GM12891 (cell line): ENCODE measurements around the gene SIX5.
"Not testable (repeated sequence)": the region's sequence is repeated elsewhere in the genome, so short reads cannot be mapped to it uniquely, and the experiment has no call there.

Experiments used
- DNase-seq: peaks from one replicate; pipeline ENCODE4 v3.0.0; 2011; ENCODE audit warnings: low spot score; ENCODE audit not compliant: insufficient read length
- FAIRE-seq: peaks from 2 replicates; lab custom pipeline; 2011; peaks lifted over from hg19 to GRCh38; lab: Jason Lieb, UNC
- PAX5 ChIP-seq: IDR thresholded peaks from 2 replicates; pipeline ENCODE4 v1.6.1; 2011; ENCODE audit warnings: low read length, moderate library complexity, mild to moderate bottlenecking; ENCODE audit not compliant: insufficient read depth, severe bottlenecking
- POLR2A ChIP-seq: IDR thresholded peaks from 2 replicates; pipeline ENCODE4 v1.6.1; 2011; ENCODE audit warnings: low read depth, low read length, control low read depth
- POLR2AphosphoS5 ChIP-seq: IDR thresholded peaks from 2 replicates; pipeline ENCODE4 v1.6.1; 2011; ENCODE audit warnings: low read depth, low read length, control low read depth
- POU2F2 ChIP-seq: IDR thresholded peaks from 2 replicates; pipeline ENCODE4 v1.6.1; 2011; ENCODE audit warnings: low read depth, mild to moderate bottlenecking, control low read depth, low read length, moderate library complexity
- SPI1 ChIP-seq: IDR thresholded peaks from 2 replicates; pipeline ENCODE4 v1.6.1; 2011; ENCODE audit warnings: low read depth, low read length, control low read depth
- TAF1 ChIP-seq: IDR thresholded peaks from 2 replicates; pipeline ENCODE4 v1.6.1; 2011; ENCODE audit warnings: low read depth, low read length, control low read depth

The SIX5 gene

DNA sequence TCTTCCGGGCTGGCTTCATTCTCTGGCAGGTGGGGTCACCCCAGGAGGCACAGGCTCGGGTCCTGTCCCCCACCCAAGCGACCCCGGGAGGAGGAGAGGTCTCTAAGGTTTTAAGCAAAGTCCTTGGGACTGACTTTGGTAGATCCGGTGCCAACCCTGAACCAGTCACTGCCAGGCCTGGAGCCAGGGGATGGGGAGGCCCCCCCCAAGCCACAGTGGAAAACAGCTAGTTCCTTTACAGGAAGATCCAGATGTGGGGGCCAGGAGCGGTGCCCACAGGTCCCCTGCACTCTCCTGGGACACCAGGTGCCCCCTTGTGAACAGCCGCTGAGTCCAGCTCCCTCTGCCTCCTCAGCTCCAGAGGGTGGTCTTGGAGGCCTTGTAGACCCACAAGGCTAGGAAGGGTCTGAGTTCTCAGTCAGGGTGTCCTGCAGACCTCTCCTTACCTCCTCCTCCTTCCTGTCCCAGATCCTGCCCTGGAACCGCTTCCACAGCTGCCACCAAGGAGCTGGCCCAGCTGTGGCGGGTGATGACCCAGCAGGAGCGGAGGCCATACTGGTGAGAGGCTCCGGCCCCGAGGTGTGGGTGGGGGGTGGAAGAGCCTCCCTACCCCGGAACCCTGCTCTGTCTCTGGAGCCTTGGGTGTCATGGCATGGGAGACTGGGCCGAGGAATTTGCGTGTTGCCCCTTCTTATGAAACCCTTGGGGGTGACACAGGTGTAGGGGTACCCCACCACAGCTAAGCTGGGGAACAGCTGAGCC lies 6.0 kb downstream of the SIX5 start:
- FAIRE-seq (no peak), DNase-seq (no peak)
- no peak for TF ChIP-seq POLR2A
- TF ChIP-seq SPI1: no peak
- TF ChIP-seq PAX5: no peak
- no peak for TF ChIP-seq POU2F2
- no peak for TF ChIP-seq POLR2AphosphoS5
- no peak for TF ChIP-seq TAF1

DNA sequence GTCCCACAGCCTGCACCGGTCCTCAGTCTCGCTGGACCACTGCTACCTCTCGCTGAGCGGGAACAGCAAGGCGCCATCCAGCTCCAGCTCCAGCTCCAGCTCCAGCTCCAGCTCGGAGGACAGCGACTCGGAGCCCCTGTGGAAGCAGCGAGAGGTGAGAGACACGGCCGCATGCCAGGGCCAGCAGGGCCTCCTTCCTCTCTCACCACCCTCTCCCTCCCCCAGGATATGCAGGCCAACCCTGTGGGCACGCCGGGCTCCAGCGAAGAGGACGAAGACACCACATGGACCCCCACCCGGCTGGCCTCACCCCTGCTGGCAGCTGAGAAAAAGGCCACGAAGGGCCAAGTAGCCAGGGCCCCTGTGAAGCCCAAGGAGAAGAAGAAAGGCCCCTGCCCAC lies 7.3 kb downstream of the SIX5 start:
- TF ChIP-seq SPI1 (no peak), POU2F2 (no peak), POLR2A (no peak), PAX5 (no peak), POLR2AphosphoS5 (no peak), TAF1 (no peak)
- FAIRE-seq: no peak

DNA sequence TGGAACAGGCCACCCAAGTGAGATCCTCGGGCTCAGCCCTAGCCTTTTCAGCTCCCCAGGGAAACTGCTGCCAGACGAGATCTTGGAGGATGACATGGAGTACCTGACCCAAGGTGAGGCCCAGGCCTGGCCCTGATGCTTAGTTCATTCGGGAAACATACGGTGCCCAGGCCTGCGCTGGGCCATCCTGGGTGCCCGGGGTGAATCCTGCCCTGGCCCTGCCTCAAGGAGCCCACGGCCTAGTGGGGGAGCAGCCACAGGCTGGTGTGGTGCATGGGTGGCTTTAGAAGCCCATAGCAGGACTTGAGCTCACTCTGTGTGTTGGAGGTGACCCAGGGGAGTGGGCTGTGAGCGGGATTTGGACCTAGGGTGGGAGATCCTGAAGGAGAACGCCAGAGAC lies 10.1 kb downstream of the SIX5 start:
- TF ChIP-seq TAF1: no peak
- no peak for TF ChIP-seq POLR2AphosphoS5
- TF ChIP-seq SPI1: no peak
- no peak for TF ChIP-seq POLR2A
- no peak for TF ChIP-seq PAX5
- no peak for TF ChIP-seq POU2F2
- FAIRE-seq (no peak), DNase-seq (no peak)

More for the DNA sequence above, 7.3 kb downstream of the SIX5 start:
- no peak for DNase-seq

DNA sequence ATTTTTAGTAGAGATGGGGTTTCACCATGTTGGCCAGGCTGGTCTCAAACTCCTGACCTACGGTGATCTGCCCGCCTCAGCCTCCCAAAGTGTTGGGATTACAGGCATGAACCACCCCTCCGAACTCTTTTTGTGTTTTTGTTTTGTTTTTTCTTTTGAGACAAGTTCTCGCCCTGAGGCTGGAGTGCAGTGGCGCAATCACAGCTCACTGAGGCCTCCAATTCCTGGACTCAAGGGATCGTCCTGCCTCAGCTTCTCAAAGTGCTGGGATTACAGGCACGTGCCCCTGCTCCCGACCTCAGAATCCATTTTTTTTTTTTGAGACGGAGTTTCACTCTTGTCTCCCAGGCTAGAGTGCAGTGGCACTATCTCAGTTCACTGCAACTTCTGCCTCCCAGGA lies 11.4 kb downstream of the SIX5 start:
- FAIRE-seq: no peak
- no peak for DNase-seq
- TF ChIP-seq PAX5 (no peak), TAF1 (no peak), POU2F2 (no peak), POLR2AphosphoS5 (no peak), SPI1 (no peak), POLR2A (no peak)

DNA sequence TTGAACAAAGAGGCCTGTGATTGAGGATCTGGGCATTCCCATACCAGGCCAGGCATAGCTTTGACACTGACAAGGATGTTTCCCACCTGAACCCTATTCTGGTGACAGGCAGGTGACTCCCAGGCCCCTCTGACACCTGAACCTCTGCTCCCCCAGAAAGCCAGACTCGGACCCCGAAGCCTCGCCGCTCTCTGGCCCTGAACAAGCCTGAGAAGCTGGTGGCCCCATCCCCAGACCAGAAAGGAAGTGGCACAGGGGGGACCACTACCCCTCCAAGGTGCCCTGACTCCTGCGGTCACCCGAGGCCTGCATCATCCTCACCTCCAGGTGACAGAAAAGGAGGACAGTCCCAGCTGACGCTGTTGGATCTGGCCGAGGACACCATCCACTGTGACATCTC lies 14.7 kb downstream of the SIX5 start:
- DNase-seq (no peak), FAIRE-seq (no peak)
- TF ChIP-seq PAX5: no peak
- no peak for TF ChIP-seq SPI1
- no peak for TF ChIP-seq POLR2AphosphoS5
- TF ChIP-seq POLR2A: no peak
- TF ChIP-seq TAF1: no peak
- TF ChIP-seq POU2F2: no peak

DNA sequence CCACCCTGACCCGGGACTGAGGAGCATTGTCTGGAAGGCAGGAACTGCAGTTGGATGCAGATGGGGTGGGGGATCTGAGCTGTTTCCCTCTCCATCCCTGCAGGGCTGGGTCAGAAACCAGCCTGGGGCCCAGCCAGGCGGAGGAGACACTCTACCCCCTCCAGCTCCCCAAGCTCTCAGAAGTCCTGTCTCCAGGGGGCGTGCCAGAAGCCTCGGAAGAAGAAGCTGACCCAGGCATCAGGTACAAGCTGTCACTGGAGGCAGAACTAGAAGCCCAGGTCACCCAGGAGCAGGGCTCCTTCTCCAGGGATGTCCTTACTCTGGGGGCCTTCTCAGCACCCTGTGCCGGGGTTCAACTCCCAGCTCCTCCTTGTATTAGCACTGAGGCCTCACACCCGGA lies 15.5 kb downstream of the SIX5 start:
- FAIRE-seq (no peak), DNase-seq (no peak)
- TF ChIP-seq POLR2A (no peak), PAX5 (no peak), POLR2AphosphoS5 (no peak), TAF1 (no peak), SPI1 (no peak), POU2F2 (no peak)

DNA sequence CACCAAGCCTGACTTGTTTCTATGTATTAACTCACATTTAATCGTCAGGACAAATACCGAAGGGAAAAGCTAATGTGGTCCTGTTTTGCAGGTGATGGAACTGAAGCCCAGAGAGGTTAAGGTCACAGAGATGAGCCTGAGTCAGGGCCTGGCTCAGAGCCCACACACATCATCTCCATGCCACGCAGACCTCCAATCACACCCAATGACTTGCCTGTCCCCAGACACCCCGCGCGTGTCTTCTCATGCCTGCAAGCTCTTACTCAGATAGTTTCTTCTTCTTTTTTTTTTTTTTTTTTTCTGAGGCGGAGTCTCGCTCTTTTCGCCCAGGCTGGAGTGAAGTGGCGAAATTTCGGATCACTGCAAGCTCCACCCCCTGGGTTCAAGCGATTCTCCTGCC lies 16.4 kb downstream of the SIX5 start:
- DNase-seq (no peak), FAIRE-seq (no peak)
- no peak for TF ChIP-seq PAX5
- no peak for TF ChIP-seq TAF1
- TF ChIP-seq POU2F2: no peak
- no peak for TF ChIP-seq SPI1
- TF ChIP-seq POLR2AphosphoS5: no peak
- TF ChIP-seq POLR2A: no peak

DNA sequence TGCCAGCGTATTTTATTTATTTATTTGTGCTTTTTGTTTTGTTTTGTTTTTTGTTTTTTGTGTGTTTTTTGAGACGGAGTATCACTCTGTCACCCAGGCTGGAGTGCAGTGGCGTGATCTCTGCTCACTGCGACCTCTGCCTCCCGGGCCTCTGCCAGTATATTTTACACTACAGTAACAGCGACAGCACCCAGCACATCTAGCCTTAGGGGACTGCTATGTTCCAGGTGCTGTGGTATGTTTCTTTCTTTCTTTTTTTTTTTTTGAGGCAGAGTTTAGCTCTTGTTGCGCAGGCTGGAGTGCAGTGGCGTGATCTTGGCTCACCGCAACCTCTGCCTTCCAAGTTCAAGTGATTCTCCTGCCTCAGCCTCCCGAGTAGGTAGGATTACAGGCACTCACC lies 17.6 kb downstream of the SIX5 start:
- FAIRE-seq, DNase-seq: not testable (repeated sequence)

DNA sequence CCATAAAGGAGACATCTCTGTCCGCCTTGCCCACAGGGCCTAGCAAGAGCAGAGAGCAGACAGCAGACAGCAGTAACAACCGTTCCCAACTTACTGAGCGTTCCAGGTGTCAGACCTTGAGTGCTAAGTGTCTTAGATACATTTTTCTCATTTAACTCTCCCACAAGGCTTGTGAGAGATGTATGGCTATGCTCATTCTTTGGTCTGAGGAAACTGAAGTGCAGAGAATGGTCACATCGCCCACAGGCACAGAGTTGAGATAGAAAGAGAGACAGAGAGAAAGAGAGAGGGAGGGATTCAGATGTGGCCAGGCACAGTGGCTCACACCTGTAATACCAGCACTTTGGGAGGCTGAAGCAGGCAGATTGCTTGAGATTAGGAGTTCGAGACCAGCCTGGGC lies 21.5 kb downstream of the SIX5 start:
- FAIRE-seq: no peak
- TF ChIP-seq POLR2A (no peak), POU2F2 (no peak), PAX5 (no peak), SPI1 (no peak), TAF1 (no peak), POLR2AphosphoS5 (no peak)

DNA sequence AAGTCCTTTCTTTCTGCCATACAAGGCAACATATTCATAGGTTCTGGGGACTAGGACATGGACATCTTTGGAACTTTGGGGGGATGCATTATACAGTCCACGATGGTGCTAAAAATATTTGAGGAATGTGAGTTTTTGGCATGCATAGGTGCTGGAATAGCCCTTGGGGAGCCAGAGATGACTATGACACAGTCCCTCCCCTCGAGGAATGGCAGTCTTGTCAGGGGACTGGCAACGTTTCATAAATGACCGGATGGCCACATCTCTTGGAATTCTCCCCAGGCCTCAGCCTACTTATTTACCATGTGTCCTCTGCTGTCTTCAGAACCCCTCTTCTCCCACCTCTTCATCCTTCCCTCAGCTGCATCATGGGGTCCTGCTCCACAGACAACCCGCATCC lies 22.2 kb downstream of the SIX5 start:
- TF ChIP-seq SPI1 (no peak), PAX5 (no peak), TAF1 (no peak), POU2F2 (no peak), POLR2A (no peak), POLR2AphosphoS5 (no peak)
- FAIRE-seq: no peak
- no peak for DNase-seq

More for the DNA sequence above, 21.5 kb downstream of the SIX5 start:
- no peak for DNase-seq

DNA sequence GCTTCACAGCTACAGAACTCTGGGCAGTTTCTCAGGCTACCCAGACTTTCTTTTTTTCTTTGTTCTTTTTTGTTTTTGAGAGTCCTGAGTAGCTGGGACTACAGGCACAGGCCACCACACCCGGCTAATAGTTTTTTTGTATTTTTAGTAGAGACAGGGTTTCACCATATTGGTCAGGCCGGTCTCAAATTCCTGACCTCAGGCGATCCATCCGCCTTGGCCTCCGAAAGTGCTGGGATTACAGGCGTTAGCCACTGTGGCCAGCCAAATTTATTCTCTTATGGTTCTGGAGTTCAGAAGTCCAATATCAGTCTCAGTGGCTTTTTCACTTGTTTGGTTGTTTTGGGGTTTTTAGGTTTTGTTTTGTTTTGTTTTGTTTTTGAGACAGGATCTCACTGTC lies 23.4 kb downstream of the SIX5 start:
- FAIRE-seq: no peak

More for the DNA sequence above, 23.4 kb downstream of the SIX5 start:
- TF ChIP-seq POU2F2: no peak
- TF ChIP-seq POLR2AphosphoS5: no peak
- DNase-seq: no peak
